Muscle of leg (tissue), 11 donors: ENCODE results near the gene CRIM1. TPM values are rescaled to one million over a fixed set of nuclear protein-coding genes. Genes with fewer than 3 reads are reported as not detected.

Experiments used
- DNase-seq: peaks from one replicate; pipeline ENCODE4 v3.0.0; 2013
- H3K27ac ChIP-seq: one replicate; pipeline ENCODE4 v1.5.1; 2013; ENCODE audit warnings: mild to moderate bottlenecking, low read length, control low read depth
- H3K27me3 ChIP-seq: one replicate; pipeline ENCODE4 v1.6.1; 2013; ENCODE audit warnings: low read length; ENCODE audit not compliant: control insufficient read depth, insufficient read depth
- H3K36me3 ChIP-seq: one replicate; pipeline ENCODE4 v1.6.1; 2013; ENCODE audit warnings: low read length; ENCODE audit not compliant: control insufficient read depth, insufficient read depth
- H3K4me1 ChIP-seq: one replicate; pipeline ENCODE4 v1.6.1; 2013; ENCODE audit warnings: low read length; ENCODE audit not compliant: control insufficient read depth, insufficient read depth
- H3K4me3 ChIP-seq: one replicate; pipeline ENCODE4 v1.5.1; 2013; ENCODE audit warnings: low read length, control low read depth
- H3K9me3 ChIP-seq: replicated peaks from 2 replicates; pipeline ENCODE4 v1.6.1; 2013; ENCODE audit warnings: low read depth, low read length; ENCODE audit not compliant: control insufficient read depth
- WGBS: methylation state at CpG from one replicate; pipeline ENCODE4 v1.1.5; 2013; ENCODE audit warnings: missing lambda C conversion rate; ENCODE audit not compliant: insufficient coverage; 5-methylcytosine and 5-hydroxymethylcytosine counted together
- polyA plus RNA-seq, 8 donors: library from polyadenylated mRNA; unstranded; fragments of 120-200 nt; gene quantifications; one replicate each; pipeline versions ENCODE4 v1.2.1 to v1.2.3, GENCODE V29; 2013; ENCODE audit warnings: inconsistent platforms in 1 of 8, low replicate concordance in 1 of 8; ENCODE audit not compliant: insufficient read length in 8 of 8, insufficient read depth in 1 of 8
- total RNA-seq: library from RNA; stranded (reverse); fragments of 120-200 nt; gene quantifications from one replicate; pipeline ENCODE4 v1.2.4, GENCODE V29; 2013

The CRIM1 gene
- total and polyA plus RNA-seq, 9 donors = 14.0 to 31.8 (median 20.4) TPM

- WGBS = 30% methylated on average over 2 of the region's 10 CpGs
- Histone ChIP-seq H3K27me3 (no peaks in the 10 kb centered on the region), H3K27ac (no peak overlapping the region), H3K4me3 (no peak overlapping the region), H3K9me3 (no peaks in the 10 kb centered on the region), H3K4me1 (peaks cover 4% of the 10 kb centered on the region), H3K36me3 (no peaks in the 10 kb centered on the region)
- peak; percentile 69 for DNase-seq
These were observed 3.7 kb upstream of the CRIM1 start for GRCh38 chr2:36351736-36352349.

GRCh38 chr2:36352701-36353100 lies 2.9 kb upstream of the CRIM1 start:
- no peak overlapping the region for H3K27ac ChIP-seq
- WGBS = 100% methylated on average over 1 of the region's 3 CpGs
- DNase-seq = no peak
- no peaks in the 10 kb centered on the region for H3K9me3 ChIP-seq
- H3K36me3 ChIP-seq = no peaks in the 10 kb centered on the region
- peaks cover 10% of the 10 kb centered on the region for H3K4me1 ChIP-seq
- H3K27me3 ChIP-seq = peaks cover 4% of the 10 kb centered on the region
- no peak overlapping the region for H3K4me3 ChIP-seq

GRCh38 chr2:36354811-36355150 lies 797 bp upstream of the CRIM1 start:
- Histone ChIP-seq H3K27ac (no peak overlapping the region), H3K9me3 (no peaks in the 10 kb centered on the region), H3K36me3 (no peaks in the 10 kb centered on the region), H3K4me1 (peaks cover 13% of the 10 kb centered on the region), H3K27me3 (peaks cover 4% of the 10 kb centered on the region), H3K4me3 (peak overlapping the region; percentile 58)
- 16% methylated on average over 10 of the region's 11 CpGs for WGBS
- DNase-seq = peak; percentile 40

GRCh38 chr2:36355890-36356297 lies 316 bp downstream of the CRIM1 start:
- Histone ChIP-seq H3K27ac (peak overlapping the region; percentile 55), H3K4me1 (peaks cover 13% of the 10 kb centered on the region), H3K4me3 (peak overlapping the region; percentile 78), H3K27me3 (peaks cover 4% of the 10 kb centered on the region), H3K36me3 (no peaks in the 10 kb centered on the region), H3K9me3 (no peaks in the 10 kb centered on the region)
- no peak for DNase-seq
- under 1% methylated on average over 42 of the region's 55 CpGs for WGBS

- peaks cover 13% of the 10 kb centered on the region for H3K4me1 ChIP-seq
- H3K27me3 ChIP-seq = peaks cover 4% of the 10 kb centered on the region
- DNase-seq = peak; percentile 54
These were observed 866 bp downstream of the CRIM1 start for GRCh38 chr2:36356298-36356989.

GRCh38 chr2:36356990-36357846 lies 1.6 kb downstream of the CRIM1 start:
- Histone ChIP-seq H3K36me3 (no peaks in the 10 kb centered on the region), H3K27me3 (peaks cover 4% of the 10 kb centered on the region), H3K4me1 (peaks cover 13% of the 10 kb centered on the region), H3K27ac (peak overlapping the region; percentile 87), H3K9me3 (no peaks in the 10 kb centered on the region), H3K4me3 (peak overlapping the region; percentile 78)
- peak; percentile 58 for DNase-seq
- WGBS = 0% methylated on average over 37 of the region's 53 CpGs

More at GRCh38 chr2:36356298-36356989, 866 bp downstream of the CRIM1 start:
- Histone ChIP-seq H3K27ac (peak overlapping the region; percentile 87), H3K4me3 (peak overlapping the region; percentile 78), H3K9me3 (no peaks in the 10 kb centered on the region), H3K36me3 (no peaks in the 10 kb centered on the region)
- under 1% methylated on average over 66 of the region's 74 CpGs for WGBS

GRCh38 chr2:36357847-36358659 lies 2.5 kb downstream of the CRIM1 start:
- no peaks in the 10 kb centered on the region for H3K36me3 ChIP-seq
- peaks cover 4% of the 10 kb centered on the region for H3K27me3 ChIP-seq
- peaks cover 13% of the 10 kb centered on the region for H3K4me1 ChIP-seq
- DNase-seq = peak; percentile 86
- 15% methylated on average over 4 of the region's 9 CpGs for WGBS
- H3K27ac ChIP-seq = peak overlapping the region; percentile 87
- peak overlapping the region; percentile 78 for H3K4me3 ChIP-seq
- no peaks in the 10 kb centered on the region for H3K9me3 ChIP-seq

- no CpG with 5 or more reads among the region's 5 CpGs for WGBS
- H3K4me1 ChIP-seq = peaks cover 13% of the 10 kb centered on the region
- no peaks in the 10 kb centered on the region for H3K36me3 ChIP-seq
- peak overlapping the region; percentile 87 for H3K27ac ChIP-seq
- peak; percentile 44 for DNase-seq
- H3K4me3 ChIP-seq = no peak overlapping the region
- H3K9me3 ChIP-seq = no peaks in the 10 kb centered on the region
- peaks cover 4% of the 10 kb centered on the region for H3K27me3 ChIP-seq
These were observed 3.5 kb downstream of the CRIM1 start for GRCh38 chr2:36359067-36359466.

- no peak overlapping the region for H3K4me3 ChIP-seq
- H3K27ac ChIP-seq = no peak overlapping the region
- no peaks in the 10 kb centered on the region for H3K9me3 ChIP-seq
- peaks cover 4% of the 10 kb centered on the region for H3K27me3 ChIP-seq
- peaks cover 13% of the 10 kb centered on the region for H3K4me1 ChIP-seq
- DNase-seq = no peak
- WGBS = 100% methylated on average over 1 of the region's 4 CpGs
- H3K36me3 ChIP-seq = no peaks in the 10 kb centered on the region
These were observed 4.5 kb downstream of the CRIM1 start for GRCh38 chr2:36360063-36360462.
